A673 (cell line): ENCODE measurements around the gene NEXN.

Experiments
- EZH2 ChIP-seq: fragments of 200-600 bp; sonication (generic); IDR thresholded peaks from 2 replicates; pipeline ENCODE4 v1.6.1; 2017; ENCODE audit warnings: borderline replicate concordance, low read depth, mild to moderate bottlenecking, mixed read lengths, antibody characterized with exemption, low read length; ENCODE audit not compliant: poor library complexity, severe bottlenecking
- TF ChIP-seq, protein P1 (sequence below): fragments of 300-800, 200-600 bp; sonication (generic); conservative IDR thresholded peaks from 2 replicates; pipeline ENCODE4 v1.5.1; 2017; ENCODE audit warnings: low read depth, mild to moderate bottlenecking, antibody characterized with exemption, low read length, moderate library complexity, mixed read lengths

DNA sequence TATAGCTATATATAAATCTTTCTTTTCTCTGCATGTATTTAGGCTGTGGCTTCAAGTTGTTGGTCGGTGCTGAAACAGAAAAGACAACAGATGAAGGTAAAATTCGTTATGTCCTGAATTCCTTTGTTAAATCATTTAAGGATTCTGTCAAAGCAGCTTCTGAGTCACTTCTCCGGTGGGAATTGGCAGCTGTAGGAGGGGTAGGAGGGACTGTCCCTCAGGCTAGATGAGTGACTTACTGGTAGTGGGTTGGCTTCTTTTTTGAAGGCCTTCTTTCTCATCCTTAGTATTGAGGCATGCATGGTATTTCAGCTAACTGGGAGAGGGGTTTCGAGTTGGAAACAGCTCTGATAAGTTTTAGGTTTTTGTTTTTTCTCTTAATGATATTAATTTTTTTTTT, 22.1 kb upstream of the NEXN start:
- TF ChIP-seq, protein P1, sequence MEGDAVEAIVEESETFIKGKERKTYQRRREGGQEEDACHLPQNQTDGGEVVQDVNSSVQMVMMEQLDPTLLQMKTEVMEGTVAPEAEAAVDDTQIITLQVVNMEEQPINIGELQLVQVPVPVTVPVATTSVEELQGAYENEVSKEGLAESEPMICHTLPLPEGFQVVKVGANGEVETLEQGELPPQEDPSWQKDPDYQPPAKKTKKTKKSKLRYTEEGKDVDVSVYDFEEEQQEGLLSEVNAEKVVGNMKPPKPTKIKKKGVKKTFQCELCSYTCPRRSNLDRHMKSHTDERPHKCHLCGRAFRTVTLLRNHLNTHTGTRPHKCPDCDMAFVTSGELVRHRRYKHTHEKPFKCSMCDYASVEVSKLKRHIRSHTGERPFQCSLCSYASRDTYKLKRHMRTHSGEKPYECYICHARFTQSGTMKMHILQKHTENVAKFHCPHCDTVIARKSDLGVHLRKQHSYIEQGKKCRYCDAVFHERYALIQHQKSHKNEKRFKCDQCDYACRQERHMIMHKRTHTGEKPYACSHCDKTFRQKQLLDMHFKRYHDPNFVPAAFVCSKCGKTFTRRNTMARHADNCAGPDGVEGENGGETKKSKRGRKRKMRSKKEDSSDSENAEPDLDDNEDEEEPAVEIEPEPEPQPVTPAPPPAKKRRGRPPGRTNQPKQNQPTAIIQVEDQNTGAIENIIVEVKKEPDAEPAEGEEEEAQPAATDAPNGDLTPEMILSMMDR: no peak
- TF ChIP-seq EZH2: no peak
